Loucy (cell line): ENCODE results near the gene STYXL2.
A peak's percentile ranks its signal among the peaks of the same experiment; 100 is the strongest.

ENCODE experiments used
- H2AFZ ChIP-seq: fragments of 200-600 bp; sonication (generic); 2 replicates; pipeline ENCODE4 v1.6.0; 2016; ENCODE audit warnings: antibody characterized with exemption, mild to moderate bottlenecking, low read length, moderate library complexity
- H3F3A ChIP-seq: fragments of 200-600 bp; 2 replicates; pipeline ENCODE4 v1.6.0; 2016; ENCODE audit warnings: antibody characterized with exemption, low read depth, mild to moderate bottlenecking
- H3K27me3 ChIP-seq: fragments of 200-600 bp; sonication (generic); 2 replicates; pipeline ENCODE4 v1.6.1; 2014; ENCODE audit warnings: low read length, mild to moderate bottlenecking; ENCODE audit not compliant: insufficient read depth, poor library complexity, severe bottlenecking
- H3K36me3 ChIP-seq: fragments of 200-600 bp; sonication (generic); 2 replicates; pipeline ENCODE4 v1.6.1; 2016; ENCODE audit warnings: low read length; ENCODE audit not compliant: insufficient read depth
- H3K4me1 ChIP-seq: fragments of 200-600 bp; sonication (generic); 2 replicates; pipeline ENCODE4 v1.5.1; 2014; ENCODE audit warnings: low read length, mild to moderate bottlenecking; ENCODE audit not compliant: insufficient read depth, poor library complexity, severe bottlenecking
- H3K4me2 ChIP-seq: fragments of 200-600 bp; sonication (generic); 2 replicates; pipeline ENCODE4 v1.6.0; 2014; ENCODE audit warnings: antibody characterized with exemption, low read length, low read depth, mild to moderate bottlenecking; ENCODE audit not compliant: poor library complexity, severe bottlenecking
- H3K4me3 ChIP-seq: fragments of 200-600 bp; sonication (generic); 2 replicates; pipeline ENCODE4 v1.5.1; 2014; ENCODE audit warnings: low read length, mild to moderate bottlenecking, mixed read lengths; ENCODE audit not compliant: poor library complexity, severe bottlenecking
- H3K79me2 ChIP-seq: fragments of 200-600 bp; sonication (generic); 2 replicates; pipeline ENCODE4 v1.6.1; 2014; ENCODE audit warnings: low read length; ENCODE audit not compliant: insufficient read depth
- H3K9ac ChIP-seq: fragments of 200-600 bp; sonication (generic); 2 replicates; pipeline ENCODE4 v1.6.0; 2014; ENCODE audit warnings: mild to moderate bottlenecking, low read depth, low read length, moderate library complexity; ENCODE audit not compliant: poor library complexity, severe bottlenecking
- H3K9me2 ChIP-seq: fragments of 200-600 bp; sonication (generic); replicated peaks from 2 replicates; pipeline ENCODE4 v1.6.1; 2016; ENCODE audit warnings: low read depth, low read length, mixed read lengths
- H3K9me3 ChIP-seq: fragments of 200-600 bp; sonication (generic); 2 replicates; pipeline ENCODE4 v1.6.1; 2014; ENCODE audit warnings: mild to moderate bottlenecking, antibody characterized with exemption, low read length, low read depth; ENCODE audit not compliant: insufficient read depth
- H4K20me1 ChIP-seq: fragments of 200-600 bp; sonication (generic); 2 replicates; pipeline ENCODE4 v1.6.0; 2014; ENCODE audit warnings: antibody characterized with exemption, low read length, mild to moderate bottlenecking; ENCODE audit not compliant: insufficient read depth, poor library complexity, severe bottlenecking
- CTCF ChIP-seq: fragments of 200-600 bp; sonication (generic); conservative IDR thresholded peaks from 2 replicates; pipeline ENCODE4 v1.5.1; 2014; ENCODE audit warnings: mild to moderate bottlenecking, antibody characterized with exemption, low read length
- EZH2phosphoT487 ChIP-seq: fragments of 200-600 bp; IDR thresholded peaks from 2 replicates; pipeline ENCODE4 v1.6.1; 2018; ENCODE audit warnings: antibody characterized with exemption, mild to moderate bottlenecking, moderate library complexity, borderline replicate concordance

Gene STYXL2

GRCh38 chr1:167127661-167128060 lies 33.8 kb downstream of the STYXL2 start:
- Histone ChIP-seq H3K36me3 (no peaks in the 10 kb centered on the region), H2AFZ (no peak overlapping the region), H3K4me1 (peaks cover 41% of the 10 kb centered on the region), H3K9me2 (no peaks in the 10 kb centered on the region), H3K4me3 (no peak overlapping the region), H3K9me3 (no peaks in the 10 kb centered on the region), H3K79me2 (no peaks in the 10 kb centered on the region), H4K20me1 (no peaks in the 10 kb centered on the region), H3F3A (peaks cover 10% of the 10 kb centered on the region; the same call in 1 of the 2 replicates), H3K27me3 (no peaks in the 10 kb centered on the region), H3K9ac (peak overlapping the region; percentile 0), H3K4me2 (no peak overlapping the region)
- no peak for TF ChIP-seq CTCF
- TF ChIP-seq EZH2phosphoT487: no peak

- Histone ChIP-seq H3K79me2 (no peaks in the 10 kb centered on the region), H2AFZ (no peak overlapping the region), H4K20me1 (no peaks in the 10 kb centered on the region), H3K36me3 (no peaks in the 10 kb centered on the region), H3K27me3 (no peaks in the 10 kb centered on the region), H3K4me2 (peak overlapping the region; percentile 7), H3F3A (peaks cover 10% of the 10 kb centered on the region; the same call in 1 of the 2 replicates), H3K9me3 (no peaks in the 10 kb centered on the region), H3K4me1 (peaks cover 50% of the 10 kb centered on the region), H3K4me3 (no peak overlapping the region), H3K9ac (peak overlapping the region; percentile 64), H3K9me2 (no peaks in the 10 kb centered on the region)
- peak; percentile 69 for TF ChIP-seq CTCF
- TF ChIP-seq EZH2phosphoT487: no peak
Observed at GRCh38 chr1:167128261-167129227, 34.7 kb downstream of the STYXL2 start.

GRCh38 chr1:167130829-167131510 lies 37.1 kb downstream of the STYXL2 start:
- no peaks in the 10 kb centered on the region for H3K79me2 ChIP-seq
- no peaks in the 10 kb centered on the region for H3K27me3 ChIP-seq
- no peak overlapping the region for H2AFZ ChIP-seq
- H3K4me2 ChIP-seq: peak overlapping the region; percentile 66
- H3F3A ChIP-seq: peaks cover 10% of the 10 kb centered on the region; the same call in 1 of the 2 replicates
- no peaks in the 10 kb centered on the region for H3K9me3 ChIP-seq
- H3K36me3 ChIP-seq: no peaks in the 10 kb centered on the region
- TF ChIP-seq CTCF: no peak
- no peak for TF ChIP-seq EZH2phosphoT487
- H3K4me1 ChIP-seq: peaks cover 72% of the 10 kb centered on the region
- peak overlapping the region; percentile 64 for H3K9ac ChIP-seq
- no peaks in the 10 kb centered on the region for H4K20me1 ChIP-seq
- no peaks in the 10 kb centered on the region for H3K9me2 ChIP-seq
- peak overlapping the region; percentile 44 for H3K4me3 ChIP-seq
